WTC11 (cell line): ENCODE data around the gene ARFGAP2. TPM values are rescaled to one million over a fixed set of nuclear protein-coding genes. Genes with fewer than 3 reads are reported as not detected.

ENCODE experiments used
- ATAC-seq: fragments of 200-7000 bp; cut with Tn5 transposase; 2 replicates; pipeline ENCODE4 v1.10.0; 2021; ENCODE audit warnings: mild to moderate bottlenecking, moderate library complexity
- CTCF ChIA-PET: fragments of 300-600 bp; sonication (Branson Sonifier 250); formaldehyde crosslinking; loops from one replicate; lab custom pipeline; 2021; ENCODE audit warnings: antibody characterized with exemption; lab: Charles Lee
- POLR2A ChIA-PET: fragments of 350-600 bp; sonication (Branson Sonifier 250); formaldehyde crosslinking; loops from one replicate; lab custom pipeline; 2021; ENCODE audit warnings: antibody characterized with exemption; lab: Charles Lee
- DNase-seq: peaks from one replicate; pipeline ENCODE4 v3.0.0; 2021; ENCODE audit warnings: low spot score
- H3K27ac Mint-ChIP-seq: 2 replicates; pipeline ENCODE4 v1.8.0; 2021; ENCODE audit warnings: mixed read lengths
- H3K27me3 Mint-ChIP-seq: 2 replicates; pipeline ENCODE4 v1.8.0; 2021; ENCODE audit warnings: low read depth, mild to moderate bottlenecking, moderate library complexity, mixed read lengths
- H3K36me3 Mint-ChIP-seq: 2 replicates; pipeline ENCODE4 v1.8.0; 2021; ENCODE audit warnings: mixed read lengths
- H3K4me1 Mint-ChIP-seq: 2 replicates; pipeline ENCODE4 v1.8.0; 2022; ENCODE audit warnings: mixed read lengths
- H3K4me3 Mint-ChIP-seq: 2 replicates; pipeline ENCODE4 v1.8.0; 2021; ENCODE audit warnings: mild to moderate bottlenecking, moderate library complexity, mixed read lengths
- H3K9me3 Mint-ChIP-seq: 2 replicates; pipeline ENCODE4 v1.8.0; 2021; ENCODE audit warnings: mixed read lengths
- ELF4 ChIP-seq: sonication (generic); formaldehyde crosslinking; IDR thresholded peaks from 2 replicates; pipeline ENCODE4 v1.8.1; 2022; ENCODE audit warnings: low read depth, mild to moderate bottlenecking, moderate library complexity, missing genetic modification reagents
- FOXK1 ChIP-seq: sonication (generic); formaldehyde crosslinking; IDR thresholded peaks from 2 replicates; pipeline ENCODE4 v1.8.0; 2022; ENCODE audit warnings: mild to moderate bottlenecking, moderate library complexity, missing genetic modification reagents
- IRF2 ChIP-seq: sonication (generic); formaldehyde crosslinking; IDR thresholded peaks from 2 replicates; pipeline ENCODE4 v1.8.0; 2022; ENCODE audit warnings: low read depth, missing genetic modification reagents, borderline replicate concordance
- ZNF219 ChIP-seq: sonication (generic); formaldehyde crosslinking; IDR thresholded peaks from 2 replicates; pipeline ENCODE4 v1.8.0; 2023; ENCODE audit warnings: missing genetic modification reagents, mild to moderate bottlenecking, borderline replicate concordance
- ZNF232 ChIP-seq: sonication (generic); formaldehyde crosslinking; IDR thresholded peaks from 2 replicates; pipeline ENCODE4 v1.8.0; 2022; ENCODE audit warnings: mild to moderate bottlenecking, missing genetic modification reagents
- total RNA-seq: library from RNA; stranded (reverse); gene quantifications from 3 replicates; pipeline ENCODE4 v1.2.3, GENCODE V29; 2021
- TF ChIP-seq, protein P1 (sequence below): sonication (generic); formaldehyde crosslinking; IDR thresholded peaks from 2 replicates; pipeline ENCODE4 v1.8.1; 2023; ENCODE audit warnings: mild to moderate bottlenecking, missing genetic modification reagents
- TF ChIP-seq, protein P2 (sequence below): sonication (generic); formaldehyde crosslinking; IDR thresholded peaks from 2 replicates; pipeline ENCODE4 v1.8.0; 2023; ENCODE audit warnings: missing genetic modification reagents, mild to moderate bottlenecking, borderline replicate concordance
- TF ChIP-seq, protein P3 (sequence below): sonication (generic); formaldehyde crosslinking; IDR thresholded peaks from 2 replicates; pipeline ENCODE4 v1.8.1; 2022; ENCODE audit warnings: mild to moderate bottlenecking, moderate library complexity, missing genetic modification reagents
- TF ChIP-seq, protein P4 (sequence below): sonication (generic); formaldehyde crosslinking; IDR thresholded peaks from 2 replicates; pipeline ENCODE4 v1.8.1; 2023; ENCODE audit warnings: mild to moderate bottlenecking, missing genetic modification reagents, borderline replicate concordance
- TF ChIP-seq, protein P5 (sequence below): sonication (generic); formaldehyde crosslinking; IDR thresholded peaks from 2 replicates; pipeline ENCODE4 v1.8.1; 2023; ENCODE audit warnings: mild to moderate bottlenecking, missing genetic modification reagents
- TF ChIP-seq, protein P6 (sequence below): fragments of 200-600 bp; IDR thresholded peaks from 2 replicates; pipeline ENCODE4 v1.8.0; 2022; ENCODE audit warnings: antibody characterized with exemption
- TF ChIP-seq, protein P7 (sequence below): sonication (generic); formaldehyde crosslinking; IDR thresholded peaks from 2 replicates; pipeline ENCODE4 v1.8.0; 2023; ENCODE audit warnings: mild to moderate bottlenecking, missing genetic modification reagents

ARFGAP2 gene
- total RNA-seq, 1 experiment from 2014 or later = 73.0 TPM

DNA sequence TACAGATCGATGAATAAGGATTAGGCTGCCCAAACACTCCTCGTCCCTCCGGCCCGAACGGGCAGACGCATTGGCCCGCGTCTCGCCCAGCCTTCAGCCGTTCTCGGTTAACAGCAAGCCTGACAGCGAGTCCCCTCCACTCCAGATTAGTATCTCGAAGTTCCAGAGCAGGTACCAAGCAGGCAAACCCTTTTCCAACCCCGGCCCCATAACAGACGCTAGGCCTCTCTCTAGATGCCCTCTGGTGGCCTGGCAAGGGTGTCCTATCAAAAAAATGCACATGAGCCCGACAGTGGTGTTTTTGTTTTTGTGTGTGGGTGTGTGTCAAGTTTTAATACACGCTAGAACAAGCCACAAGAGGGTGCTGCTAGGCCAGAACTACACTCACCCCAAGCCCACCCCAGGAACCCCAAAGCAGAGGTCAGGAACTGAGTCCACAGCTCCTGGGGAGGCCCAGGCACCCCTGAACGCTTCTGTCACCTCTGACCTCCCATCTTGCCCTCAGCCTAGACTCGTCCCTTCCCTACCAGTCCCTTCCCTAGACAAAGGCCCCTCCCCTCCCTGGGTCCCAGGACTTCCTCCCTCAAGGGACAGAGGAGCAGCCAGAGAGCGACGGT, 658 bp upstream of the ARFGAP2 start (continued):
- TF ChIP-seq, protein P1, sequence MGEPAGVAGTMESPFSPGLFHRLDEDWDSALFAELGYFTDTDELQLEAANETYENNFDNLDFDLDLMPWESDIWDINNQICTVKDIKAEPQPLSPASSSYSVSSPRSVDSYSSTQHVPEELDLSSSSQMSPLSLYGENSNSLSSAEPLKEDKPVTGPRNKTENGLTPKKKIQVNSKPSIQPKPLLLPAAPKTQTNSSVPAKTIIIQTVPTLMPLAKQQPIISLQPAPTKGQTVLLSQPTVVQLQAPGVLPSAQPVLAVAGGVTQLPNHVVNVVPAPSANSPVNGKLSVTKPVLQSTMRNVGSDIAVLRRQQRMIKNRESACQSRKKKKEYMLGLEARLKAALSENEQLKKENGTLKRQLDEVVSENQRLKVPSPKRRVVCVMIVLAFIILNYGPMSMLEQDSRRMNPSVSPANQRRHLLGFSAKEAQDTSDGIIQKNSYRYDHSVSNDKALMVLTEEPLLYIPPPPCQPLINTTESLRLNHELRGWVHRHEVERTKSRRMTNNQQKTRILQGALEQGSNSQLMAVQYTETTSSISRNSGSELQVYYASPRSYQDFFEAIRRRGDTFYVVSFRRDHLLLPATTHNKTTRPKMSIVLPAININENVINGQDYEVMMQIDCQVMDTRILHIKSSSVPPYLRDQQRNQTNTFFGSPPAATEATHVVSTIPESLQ (CRISPR knock-in tag) = no peak
- no peak for TF ChIP-seq ZNF232 (CRISPR knock-in tag)
- TF ChIP-seq FOXK1 = no peak
- TF ChIP-seq, protein P2, sequence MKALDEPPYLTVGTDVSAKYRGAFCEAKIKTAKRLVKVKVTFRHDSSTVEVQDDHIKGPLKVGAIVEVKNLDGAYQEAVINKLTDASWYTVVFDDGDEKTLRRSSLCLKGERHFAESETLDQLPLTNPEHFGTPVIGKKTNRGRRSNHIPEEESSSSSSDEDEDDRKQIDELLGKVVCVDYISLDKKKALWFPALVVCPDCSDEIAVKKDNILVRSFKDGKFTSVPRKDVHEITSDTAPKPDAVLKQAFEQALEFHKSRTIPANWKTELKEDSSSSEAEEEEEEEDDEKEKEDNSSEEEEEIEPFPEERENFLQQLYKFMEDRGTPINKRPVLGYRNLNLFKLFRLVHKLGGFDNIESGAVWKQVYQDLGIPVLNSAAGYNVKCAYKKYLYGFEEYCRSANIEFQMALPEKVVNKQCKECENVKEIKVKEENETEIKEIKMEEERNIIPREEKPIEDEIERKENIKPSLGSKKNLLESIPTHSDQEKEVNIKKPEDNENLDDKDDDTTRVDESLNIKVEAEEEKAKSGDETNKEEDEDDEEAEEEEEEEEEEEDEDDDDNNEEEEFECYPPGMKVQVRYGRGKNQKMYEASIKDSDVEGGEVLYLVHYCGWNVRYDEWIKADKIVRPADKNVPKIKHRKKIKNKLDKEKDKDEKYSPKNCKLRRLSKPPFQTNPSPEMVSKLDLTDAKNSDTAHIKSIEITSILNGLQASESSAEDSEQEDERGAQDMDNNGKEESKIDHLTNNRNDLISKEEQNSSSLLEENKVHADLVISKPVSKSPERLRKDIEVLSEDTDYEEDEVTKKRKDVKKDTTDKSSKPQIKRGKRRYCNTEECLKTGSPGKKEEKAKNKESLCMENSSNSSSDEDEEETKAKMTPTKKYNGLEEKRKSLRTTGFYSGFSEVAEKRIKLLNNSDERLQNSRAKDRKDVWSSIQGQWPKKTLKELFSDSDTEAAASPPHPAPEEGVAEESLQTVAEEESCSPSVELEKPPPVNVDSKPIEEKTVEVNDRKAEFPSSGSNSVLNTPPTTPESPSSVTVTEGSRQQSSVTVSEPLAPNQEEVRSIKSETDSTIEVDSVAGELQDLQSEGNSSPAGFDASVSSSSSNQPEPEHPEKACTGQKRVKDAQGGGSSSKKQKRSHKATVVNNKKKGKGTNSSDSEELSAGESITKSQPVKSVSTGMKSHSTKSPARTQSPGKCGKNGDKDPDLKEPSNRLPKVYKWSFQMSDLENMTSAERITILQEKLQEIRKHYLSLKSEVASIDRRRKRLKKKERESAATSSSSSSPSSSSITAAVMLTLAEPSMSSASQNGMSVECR = 0 out of 2 replicates have a peak, but pooled peaks have one; percentile 59
- TF ChIP-seq ZNF219 = no peak
- TF ChIP-seq, protein P3, sequence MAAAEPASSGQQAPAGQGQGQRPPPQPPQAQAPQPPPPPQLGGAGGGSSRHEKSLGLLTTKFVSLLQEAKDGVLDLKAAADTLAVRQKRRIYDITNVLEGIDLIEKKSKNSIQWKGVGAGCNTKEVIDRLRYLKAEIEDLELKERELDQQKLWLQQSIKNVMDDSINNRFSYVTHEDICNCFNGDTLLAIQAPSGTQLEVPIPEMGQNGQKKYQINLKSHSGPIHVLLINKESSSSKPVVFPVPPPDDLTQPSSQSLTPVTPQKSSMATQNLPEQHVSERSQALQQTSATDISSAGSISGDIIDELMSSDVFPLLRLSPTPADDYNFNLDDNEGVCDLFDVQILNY (CRISPR knock-in tag) = 0 out of 2 replicates have a peak, but pooled peaks have one; percentile 1
- TF ChIP-seq, protein P4, sequence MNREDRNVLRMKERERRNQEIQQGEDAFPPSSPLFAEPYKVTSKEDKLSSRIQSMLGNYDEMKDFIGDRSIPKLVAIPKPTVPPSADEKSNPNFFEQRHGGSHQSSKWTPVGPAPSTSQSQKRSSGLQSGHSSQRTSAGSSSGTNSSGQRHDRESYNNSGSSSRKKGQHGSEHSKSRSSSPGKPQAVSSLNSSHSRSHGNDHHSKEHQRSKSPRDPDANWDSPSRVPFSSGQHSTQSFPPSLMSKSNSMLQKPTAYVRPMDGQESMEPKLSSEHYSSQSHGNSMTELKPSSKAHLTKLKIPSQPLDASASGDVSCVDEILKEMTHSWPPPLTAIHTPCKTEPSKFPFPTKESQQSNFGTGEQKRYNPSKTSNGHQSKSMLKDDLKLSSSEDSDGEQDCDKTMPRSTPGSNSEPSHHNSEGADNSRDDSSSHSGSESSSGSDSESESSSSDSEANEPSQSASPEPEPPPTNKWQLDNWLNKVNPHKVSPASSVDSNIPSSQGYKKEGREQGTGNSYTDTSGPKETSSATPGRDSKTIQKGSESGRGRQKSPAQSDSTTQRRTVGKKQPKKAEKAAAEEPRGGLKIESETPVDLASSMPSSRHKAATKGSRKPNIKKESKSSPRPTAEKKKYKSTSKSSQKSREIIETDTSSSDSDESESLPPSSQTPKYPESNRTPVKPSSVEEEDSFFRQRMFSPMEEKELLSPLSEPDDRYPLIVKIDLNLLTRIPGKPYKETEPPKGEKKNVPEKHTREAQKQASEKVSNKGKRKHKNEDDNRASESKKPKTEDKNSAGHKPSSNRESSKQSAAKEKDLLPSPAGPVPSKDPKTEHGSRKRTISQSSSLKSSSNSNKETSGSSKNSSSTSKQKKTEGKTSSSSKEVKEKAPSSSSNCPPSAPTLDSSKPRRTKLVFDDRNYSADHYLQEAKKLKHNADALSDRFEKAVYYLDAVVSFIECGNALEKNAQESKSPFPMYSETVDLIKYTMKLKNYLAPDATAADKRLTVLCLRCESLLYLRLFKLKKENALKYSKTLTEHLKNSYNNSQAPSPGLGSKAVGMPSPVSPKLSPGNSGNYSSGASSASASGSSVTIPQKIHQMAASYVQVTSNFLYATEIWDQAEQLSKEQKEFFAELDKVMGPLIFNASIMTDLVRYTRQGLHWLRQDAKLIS (CRISPR knock-in tag) = no peak
- TF ChIP-seq, protein P5, sequence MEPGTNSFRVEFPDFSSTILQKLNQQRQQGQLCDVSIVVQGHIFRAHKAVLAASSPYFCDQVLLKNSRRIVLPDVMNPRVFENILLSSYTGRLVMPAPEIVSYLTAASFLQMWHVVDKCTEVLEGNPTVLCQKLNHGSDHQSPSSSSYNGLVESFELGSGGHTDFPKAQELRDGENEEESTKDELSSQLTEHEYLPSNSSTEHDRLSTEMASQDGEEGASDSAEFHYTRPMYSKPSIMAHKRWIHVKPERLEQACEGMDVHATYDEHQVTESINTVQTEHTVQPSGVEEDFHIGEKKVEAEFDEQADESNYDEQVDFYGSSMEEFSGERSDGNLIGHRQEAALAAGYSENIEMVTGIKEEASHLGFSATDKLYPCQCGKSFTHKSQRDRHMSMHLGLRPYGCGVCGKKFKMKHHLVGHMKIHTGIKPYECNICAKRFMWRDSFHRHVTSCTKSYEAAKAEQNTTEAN (CRISPR knock-in tag) = no peak

DNA sequence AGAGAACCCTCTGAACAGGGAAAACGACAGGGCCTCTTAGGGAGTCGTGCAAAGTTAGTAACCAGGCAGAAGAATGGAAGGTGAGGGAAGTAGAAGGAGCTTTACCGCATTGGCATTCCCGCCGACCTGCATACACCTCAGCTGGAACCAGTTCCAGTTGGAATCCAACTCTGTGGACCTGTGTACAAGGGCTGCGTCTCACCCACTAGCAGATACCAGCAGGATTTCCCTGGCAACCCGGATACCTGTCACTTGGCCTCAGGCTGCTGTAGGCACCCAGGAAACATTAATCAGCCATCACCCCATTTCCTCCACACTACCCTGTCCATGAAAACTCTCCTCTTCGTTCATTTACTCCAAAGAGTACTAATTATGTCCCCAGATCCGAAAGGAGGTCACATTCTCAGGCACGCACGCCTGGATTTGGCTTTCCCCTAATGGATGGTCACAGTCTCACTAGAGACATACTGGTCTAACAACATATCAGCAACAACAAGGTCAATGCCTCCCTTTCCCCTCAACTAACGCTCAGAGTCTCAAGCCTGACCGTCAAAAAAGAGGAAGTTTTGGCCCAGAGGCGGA, 842 bp downstream of the ARFGAP2 start:
- ChIA-PET POLR2A (no interaction called here), CTCF (interaction anchor here (0.6 to 5.7 kb wide), 2 partner anchors 52 to 83 kb away, joined by 5 to 93 read pairs; partner anchors contain the start of gene NR1H3)
- ATAC-seq (no peak), DNase-seq (no peak)
- H3K4me3 Mint-ChIP-seq = peak overlapping the region; percentile 88
- TF ChIP-seq ELF4 (CRISPR knock-in tag) = no peak
- TF ChIP-seq IRF2 = no peak
- TF ChIP-seq, protein P6, sequence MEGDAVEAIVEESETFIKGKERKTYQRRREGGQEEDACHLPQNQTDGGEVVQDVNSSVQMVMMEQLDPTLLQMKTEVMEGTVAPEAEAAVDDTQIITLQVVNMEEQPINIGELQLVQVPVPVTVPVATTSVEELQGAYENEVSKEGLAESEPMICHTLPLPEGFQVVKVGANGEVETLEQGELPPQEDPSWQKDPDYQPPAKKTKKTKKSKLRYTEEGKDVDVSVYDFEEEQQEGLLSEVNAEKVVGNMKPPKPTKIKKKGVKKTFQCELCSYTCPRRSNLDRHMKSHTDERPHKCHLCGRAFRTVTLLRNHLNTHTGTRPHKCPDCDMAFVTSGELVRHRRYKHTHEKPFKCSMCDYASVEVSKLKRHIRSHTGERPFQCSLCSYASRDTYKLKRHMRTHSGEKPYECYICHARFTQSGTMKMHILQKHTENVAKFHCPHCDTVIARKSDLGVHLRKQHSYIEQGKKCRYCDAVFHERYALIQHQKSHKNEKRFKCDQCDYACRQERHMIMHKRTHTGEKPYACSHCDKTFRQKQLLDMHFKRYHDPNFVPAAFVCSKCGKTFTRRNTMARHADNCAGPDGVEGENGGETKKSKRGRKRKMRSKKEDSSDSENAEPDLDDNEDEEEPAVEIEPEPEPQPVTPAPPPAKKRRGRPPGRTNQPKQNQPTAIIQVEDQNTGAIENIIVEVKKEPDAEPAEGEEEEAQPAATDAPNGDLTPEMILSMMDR = no peak
- TF ChIP-seq, protein P7, sequence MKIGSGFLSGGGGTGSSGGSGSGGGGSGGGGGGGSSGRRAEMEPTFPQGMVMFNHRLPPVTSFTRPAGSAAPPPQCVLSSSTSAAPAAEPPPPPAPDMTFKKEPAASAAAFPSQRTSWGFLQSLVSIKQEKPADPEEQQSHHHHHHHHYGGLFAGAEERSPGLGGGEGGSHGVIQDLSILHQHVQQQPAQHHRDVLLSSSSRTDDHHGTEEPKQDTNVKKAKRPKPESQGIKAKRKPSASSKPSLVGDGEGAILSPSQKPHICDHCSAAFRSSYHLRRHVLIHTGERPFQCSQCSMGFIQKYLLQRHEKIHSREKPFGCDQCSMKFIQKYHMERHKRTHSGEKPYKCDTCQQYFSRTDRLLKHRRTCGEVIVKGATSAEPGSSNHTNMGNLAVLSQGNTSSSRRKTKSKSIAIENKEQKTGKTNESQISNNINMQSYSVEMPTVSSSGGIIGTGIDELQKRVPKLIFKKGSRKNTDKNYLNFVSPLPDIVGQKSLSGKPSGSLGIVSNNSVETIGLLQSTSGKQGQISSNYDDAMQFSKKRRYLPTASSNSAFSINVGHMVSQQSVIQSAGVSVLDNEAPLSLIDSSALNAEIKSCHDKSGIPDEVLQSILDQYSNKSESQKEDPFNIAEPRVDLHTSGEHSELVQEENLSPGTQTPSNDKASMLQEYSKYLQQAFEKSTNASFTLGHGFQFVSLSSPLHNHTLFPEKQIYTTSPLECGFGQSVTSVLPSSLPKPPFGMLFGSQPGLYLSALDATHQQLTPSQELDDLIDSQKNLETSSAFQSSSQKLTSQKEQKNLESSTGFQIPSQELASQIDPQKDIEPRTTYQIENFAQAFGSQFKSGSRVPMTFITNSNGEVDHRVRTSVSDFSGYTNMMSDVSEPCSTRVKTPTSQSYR = 0 out of 2 replicates have a peak, but pooled peaks have one; percentile 7
- H3K27ac Mint-ChIP-seq = peak overlapping the region; percentile 98
- no peaks in the 10 kb centered on the region for H3K9me3 Mint-ChIP-seq
- H3K4me1 Mint-ChIP-seq = peaks cover 16% of the 10 kb centered on the region
- H3K27me3 Mint-ChIP-seq = no peaks in the 10 kb centered on the region
- H3K36me3 Mint-ChIP-seq = peaks cover 33% of the 10 kb centered on the region
